ENCODE data around the gene UBR3. TPM values are rescaled to one million over a fixed set of nuclear protein-coding genes. Genes with fewer than 3 reads are reported as not detected.
A peak's percentile ranks its signal among the peaks of the same experiment; 100 is the strongest.
"Not testable (repeated sequence)": the region's sequence is repeated elsewhere in the genome, so short reads cannot be mapped to it uniquely, and the experiment has no call there.

UBR3 gene
- total RNA-seq, 6 donors from 2014 or later, result 27.8 to 126 (median 44.7) TPM

- peaks cover 0 to 4% (median 0%) of the 10 kb centered on the region in 4 donors for H3K36me3 ChIP-seq
- 98 to 100% methylated on average over 2 of the region's 2 CpGs for WGBS, 2 donors
- peaks cover 4 to 16% (median 12%) of the 10 kb centered on the region in 4 donors for H3K4me1 ChIP-seq
- no peak overlapping the region for H3K27ac ChIP-seq
- H3K9me3 ChIP-seq, result no peaks in the 10 kb centered on the region
- DNase-seq (no peak), ATAC-seq (ENCODE audit: low FRiP score in 2 of 2) (no peak)
- H3K4me3 ChIP-seq, result no peak overlapping the region
- TF ChIP-seq POLR2A (IDR thresholded peaks at IDR 0.05) (no peak), POLR2AphosphoS5 (IDR thresholded peaks at IDR 0.05) (no peak), EP300 (IDR thresholded peaks at IDR 0.05) (no peak), CTCF (IDR thresholded peaks at IDR 0.05) (no peak)
- H3K27me3 ChIP-seq, result no peaks in the 10 kb centered on the region
Observed at GRCh38 chr2:169845016-169845415, 17.8 kb downstream of the UBR3 start.

- DNase-seq; H3K27ac ChIP-seq; H3K36me3 ChIP-seq; ATAC-seq (ENCODE audit: low FRiP score in 2 of 2); H3K27me3 ChIP-seq; H3K9me3 ChIP-seq; H3K4me3 ChIP-seq: not testable (repeated sequence)
- 75 to 77% methylated on average over 8 of the region's 8 CpGs for WGBS, 2 donors
- peaks cover 0 to 12% (median 3%) of the 10 kb centered on the region in 4 donors for H3K4me1 ChIP-seq
Observed at GRCh38 chr2:169848959-169849693, 21.9 kb downstream of the UBR3 start.

- H3K4me1 ChIP-seq, result peaks cover 0 to 12% (median 3%) of the 10 kb centered on the region in 4 donors
- no peaks in the 10 kb centered on the region for H3K27me3 ChIP-seq
- 86 to 100% methylated on average over 1 of the region's 1 CpG for WGBS, 2 donors
- H3K4me3 ChIP-seq, result no peak overlapping the region
- no peaks in the 10 kb centered on the region for H3K9me3 ChIP-seq
- ATAC-seq (ENCODE audit: low FRiP score in 2 of 2), result no peak
- H3K27ac ChIP-seq, result no peak overlapping the region
- H3K36me3 ChIP-seq, result no peaks in the 10 kb centered on the region
- DNase-seq, result no peak
- TF ChIP-seq CTCF (IDR thresholded peaks at IDR 0.05) (no peak), EP300 (IDR thresholded peaks at IDR 0.05) (no peak)
Observed at GRCh38 chr2:169849710-169850109, 22.5 kb downstream of the UBR3 start.

- no peaks in the 10 kb centered on the region for H3K9me3 ChIP-seq
- WGBS, 2 donors, result 85 to 90% methylated on average over 4 of the region's 4 CpGs
- DNase-seq (no peak), ATAC-seq (ENCODE audit: low FRiP score in 2 of 2) (no peak)
- no peak overlapping the region for H3K27ac ChIP-seq
- no peak for TF ChIP-seq CTCF (IDR thresholded peaks at IDR 0.05)
- TF ChIP-seq POLR2AphosphoS5 (IDR thresholded peaks at IDR 0.05), result no peak
- no peak for TF ChIP-seq POLR2A (IDR thresholded peaks at IDR 0.05)
- TF ChIP-seq EP300 (IDR thresholded peaks at IDR 0.05), result no peak
- no peak overlapping the region for H3K4me3 ChIP-seq
- H3K36me3 ChIP-seq, result no peaks in the 10 kb centered on the region
- no peaks in the 10 kb centered on the region for H3K27me3 ChIP-seq
- peaks cover 0 to 12% (median 0%) of the 10 kb centered on the region in 4 donors for H3K4me1 ChIP-seq
Observed at GRCh38 chr2:169853041-169853668, 25.9 kb downstream of the UBR3 start.

- not testable (repeated sequence) for H3K27me3 ChIP-seq; H3K36me3 ChIP-seq; H3K9me3 ChIP-seq; H3K4me1 ChIP-seq; H3K27ac ChIP-seq; ATAC-seq (ENCODE audit: low FRiP score in 2 of 2); H3K4me3 ChIP-seq
- 87 to 89% methylated on average over 19 to 26 of the region's 42 CpGs for WGBS, 2 donors
- DNase-seq, result peak in 1 of 2 donors; percentile 57
Observed at GRCh38 chr2:169855281-169856258, 28.3 kb downstream of the UBR3 start.
